Coronary artery (tissue), 2 donors: ENCODE data around the gene RAB1A.
"Not testable (repeated sequence)": the region's sequence is repeated elsewhere in the genome, so short reads cannot be mapped to it uniquely, and the experiment has no call there.

Source experiments
- DNase-seq: peaks from one replicate; pipeline ENCODE4 v3.0.0-alpha.2; 2017; ENCODE audit warnings: low spot score
- H3K27ac ChIP-seq, 2 donors: fragments of 200-600 bp; sonication (generic); one replicate each; pipeline ENCODE4 v1.5.1; 2016 to 2019
- H3K4me3 ChIP-seq: fragments of 200-600 bp; sonication (generic); 2 replicates; pipeline ENCODE4 v1.5.1; 2016; ENCODE audit warnings: mild to moderate bottlenecking, moderate library complexity
- CTCF ChIP-seq: fragments of 200-600 bp; sonication (generic); IDR thresholded peaks from one replicate; pipeline ENCODE4 v1.5.1; 2019; ENCODE audit warnings: antibody characterized with exemption

The RAB1A gene

DNA sequence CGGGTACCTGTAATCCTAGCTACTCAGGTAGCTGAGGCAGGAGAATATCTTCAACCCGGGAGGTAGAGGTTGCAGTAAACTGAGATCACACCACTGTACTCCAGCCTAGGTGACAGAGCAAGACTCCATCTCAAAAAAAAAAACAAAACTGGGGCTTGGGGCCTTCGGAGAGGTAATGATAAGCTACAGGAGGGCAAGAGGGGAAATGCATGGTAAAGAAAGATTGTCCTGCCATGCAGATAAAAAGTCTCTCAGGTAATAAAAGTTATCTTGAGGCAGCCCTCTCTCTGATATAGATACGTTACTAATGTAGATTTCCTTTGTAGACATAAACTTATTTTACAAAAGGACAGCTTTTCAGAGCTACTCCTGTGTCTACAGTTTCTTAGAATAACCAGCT lies 3.7 kb upstream of the RAB1A start:
- H3K4me3 ChIP-seq = no peak overlapping the region
- TF ChIP-seq CTCF = no peak
- no peak for DNase-seq
- H3K27ac ChIP-seq = no peak overlapping the region

DNA sequence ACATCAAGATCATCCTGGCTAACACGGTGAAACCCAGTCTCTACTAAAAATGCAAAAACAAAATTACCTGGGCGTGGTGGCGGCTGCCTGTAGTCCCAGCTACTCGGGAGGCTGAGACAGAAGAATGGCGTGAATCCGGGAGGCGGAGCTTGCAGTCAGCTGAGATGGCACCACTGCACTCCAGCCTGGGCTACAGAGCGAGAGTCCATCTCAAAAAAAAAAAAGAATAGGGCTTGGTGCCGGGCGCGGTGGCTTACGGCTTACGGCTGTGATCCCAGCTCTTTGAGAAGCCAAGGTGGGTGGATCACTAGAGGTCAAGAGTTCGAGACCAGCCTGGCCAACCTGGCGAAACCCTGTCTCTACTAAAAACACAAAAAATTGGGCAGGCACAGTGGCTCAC lies 3.0 kb upstream of the RAB1A start:
- H3K27ac ChIP-seq, DNase-seq, H3K4me3 ChIP-seq: not testable (repeated sequence)

GRCh38 chr2:65130664-65131175 lies 814 bp upstream of the RAB1A start:
- H3K4me3 ChIP-seq = peak overlapping the region; percentile 98
- TF ChIP-seq CTCF = no peak
- peak overlapping the region; percentile 97 to 100 for H3K27ac ChIP-seq
- no peak for DNase-seq

DNA sequence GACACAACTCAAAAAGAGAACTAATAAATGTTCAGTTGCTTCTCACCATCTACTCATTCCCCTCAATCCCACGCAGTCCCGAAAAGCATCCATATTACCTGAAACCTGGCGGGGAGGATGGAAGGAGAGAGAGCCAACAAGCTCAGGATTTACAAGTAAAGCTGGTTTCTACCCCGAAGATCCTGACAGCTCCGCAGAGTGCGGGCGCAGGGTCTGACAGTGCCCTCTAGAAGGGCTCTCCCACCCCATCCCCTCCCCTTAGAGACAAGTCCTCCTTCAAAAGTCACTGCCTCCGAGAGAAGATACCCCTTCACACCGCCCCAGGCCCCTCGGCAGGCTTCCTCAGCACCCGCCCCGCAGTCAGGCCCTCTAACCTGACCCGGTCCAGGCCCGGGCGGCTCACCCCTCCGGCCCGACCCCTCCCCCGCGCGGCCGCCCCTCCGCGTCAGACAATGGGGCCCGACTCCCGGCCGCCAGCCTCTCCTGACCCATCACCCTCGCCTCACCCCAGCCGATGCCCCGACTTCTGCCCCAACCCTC lies 550 bp downstream of the RAB1A start:
- Histone ChIP-seq H3K4me3 (peak overlapping the region; percentile 98), H3K27ac (peak overlapping the region; percentile 97 to 100)
- TF ChIP-seq CTCF = no peak
- peak; percentile 83 for DNase-seq

DNA sequence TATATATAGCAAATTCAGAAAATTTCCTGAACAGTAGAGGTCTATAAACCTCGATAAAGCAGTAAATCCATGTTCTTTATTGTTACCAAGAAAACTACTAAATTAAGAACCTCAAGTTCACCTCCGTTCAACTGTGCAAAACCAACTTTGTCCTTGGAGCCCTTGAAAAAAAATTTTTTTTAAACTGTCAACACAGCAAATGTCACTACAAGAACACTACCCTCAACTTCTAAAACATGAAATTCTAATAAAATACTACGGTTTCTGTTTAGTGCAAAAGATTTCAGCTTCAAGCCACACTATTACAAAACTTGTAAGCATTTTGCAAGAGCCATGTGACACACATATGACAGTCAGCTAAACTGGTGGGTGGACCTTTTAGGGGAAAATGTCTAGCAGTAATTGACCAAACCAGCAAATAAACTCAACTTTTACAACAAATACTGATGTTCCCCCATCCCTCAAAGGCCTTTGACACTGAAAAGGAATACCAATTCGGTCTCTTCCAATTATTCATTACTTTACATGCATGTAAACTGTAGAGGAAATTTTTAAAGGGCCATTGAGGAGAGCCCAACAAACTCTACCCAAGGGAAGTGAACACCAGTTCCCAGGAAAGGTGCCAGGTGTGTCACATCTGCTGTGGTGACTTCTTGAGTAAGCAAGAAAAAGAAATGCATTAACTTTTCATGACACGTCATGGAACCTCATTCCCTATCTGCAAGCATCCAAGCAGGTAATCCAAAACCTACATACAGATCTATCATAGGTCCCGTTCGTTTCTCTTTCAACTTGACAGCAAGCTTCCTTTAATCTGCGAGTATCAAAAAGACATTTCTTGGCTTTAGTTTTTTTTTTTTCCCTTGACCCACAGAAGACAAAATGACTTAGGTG lies 1.4 kb downstream of the RAB1A start:
- no peak for TF ChIP-seq CTCF

GRCh38 chr2:65125457-65125856 lies 4.4 kb downstream of the RAB1A start:
- peak overlapping the region; percentile 43 for H3K4me3 ChIP-seq
- not testable (repeated sequence) for DNase-seq, H3K27ac ChIP-seq

More for the DNA sequence above, 1.4 kb downstream of the RAB1A start:
- DNase-seq = no peak
- Histone ChIP-seq H3K4me3 (peak overlapping the region; percentile 98), H3K27ac (peak overlapping the region; percentile 80 to 97)

DNA sequence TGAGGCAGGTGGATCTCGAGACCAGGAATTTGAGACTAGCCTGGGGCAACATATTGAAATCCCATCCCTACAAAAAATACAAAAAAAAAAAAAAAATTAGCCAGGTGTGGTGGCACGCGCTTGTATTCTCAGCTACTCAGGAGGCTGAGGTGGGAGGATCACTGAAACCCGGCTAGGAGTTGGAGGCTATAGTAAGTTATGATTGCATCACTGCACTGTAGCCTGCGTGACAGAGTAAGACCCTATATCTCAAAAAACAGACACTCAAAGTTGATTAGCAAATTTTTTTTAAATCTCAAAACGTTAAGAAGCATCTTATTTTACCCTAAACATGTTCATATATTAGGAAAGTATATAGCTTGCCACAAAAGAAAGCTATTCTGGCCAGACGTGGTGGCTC lies 7.6 kb downstream of the RAB1A start:
- TF ChIP-seq CTCF = no peak
- no peak for DNase-seq
- H3K27ac ChIP-seq = no peak overlapping the region
- no peak overlapping the region for H3K4me3 ChIP-seq
